GM12878 (cell line): ENCODE data around the gene CCDC3. TPM values are rescaled to one million over a fixed set of nuclear protein-coding genes. Genes with fewer than 3 reads are reported as not detected.

ENCODE experiments used
- ATAC-seq: fragments of 200-7000 bp; cut with Tn5 transposase; 3 replicates; pipeline ENCODE4 v1.9.1; 2020; ENCODE audit warnings: mild to moderate bottlenecking, moderate library complexity
- BruUV-seq: library from RNA; stranded (reverse); fragments of 400-500 nt; replicated peaks from 2 replicates; lab custom pipeline; 2021; lab: Mats Ljungman, UMichigan
- CTCF ChIA-PET: fragments of 300-600 bp; sonication (Branson Sonifier 250); formaldehyde crosslinking; extraction: SDS; loops from one replicate; lab custom pipeline; 2021; ENCODE audit warnings: inconsistent platforms; lab: Yijun Ruan, JAX
- POLR2A ChIA-PET: fragments of 350-600 bp; formaldehyde crosslinking; extraction: SDS; loops from one replicate; lab custom pipeline; 2021; ENCODE audit warnings: inconsistent platforms; lab: Charles Lee
- RAD21 ChIA-PET: fragments of 300-600 bp; sonication (Branson Sonifier 250); formaldehyde crosslinking; loops from one replicate; lab custom pipeline; 2023; ENCODE audit warnings: antibody characterized with exemption; ENCODE audit not compliant: unreplicated experiment; lab: Charles Lee
- SMC1A ChIA-PET: fragments of 300-600 bp; sonication (Branson Sonifier 250); formaldehyde crosslinking; loops from one replicate; lab custom pipeline; 2023; ENCODE audit not compliant: unreplicated experiment, uncharacterized antibody; lab: Charles Lee
- DNase-seq: peaks from one replicate; pipeline ENCODE4 v3.0.0-alpha.2; 2011; ENCODE audit warnings: low read depth, low spot score
- FAIRE-seq: peaks from 3 replicates; lab custom pipeline; 2011; peaks lifted over from hg19 to GRCh38; lab: Jason Lieb, UNC
- H2AFZ ChIP-seq: 2 replicates; pipeline ENCODE4 v1.6.0; 2011; ENCODE audit warnings: low read depth, low read length, control low read depth; ENCODE audit not compliant: control insufficient read depth
- H3K27ac ChIP-seq: 2 replicates; pipeline ENCODE4 v1.5.1; 2011; ENCODE audit warnings: control low read depth; ENCODE audit not compliant: control insufficient read depth, insufficient read depth
- H3K27me3 ChIP-seq, 2 experiments: replicated peaks in 1 of 2; 2 replicates each; pipeline versions ENCODE4 v1.6.0 to v1.6.1; 2011; ENCODE audit warnings: low read length in 1 of 2; ENCODE audit not compliant: control insufficient read depth in 2 of 2, insufficient read depth in 2 of 2
- H3K36me3 ChIP-seq, 2 experiments: 2 replicates each; pipeline ENCODE4 v1.5.1; 2011; ENCODE audit warnings: low read length in 1 of 2; ENCODE audit not compliant: control insufficient read depth in 2 of 2, insufficient read depth in 2 of 2
- H3K4me1 ChIP-seq: 2 replicates; pipeline ENCODE4 v1.6.1; 2011; ENCODE audit warnings: mild to moderate bottlenecking, low read length, moderate library complexity, mixed read lengths; ENCODE audit not compliant: control insufficient read depth, insufficient read depth
- H3K4me2 ChIP-seq: 2 replicates; pipeline ENCODE4 v1.6.0; 2011; ENCODE audit warnings: control low read depth; ENCODE audit not compliant: control insufficient read depth, insufficient read depth
- H3K4me3 ChIP-seq: fragments of 200-600 bp; sonication (generic); 2 replicates; pipeline ENCODE4 v1.5.1; 2016
- H3K79me2 ChIP-seq: 2 replicates; pipeline ENCODE4 v1.6.0; 2011; ENCODE audit warnings: low read length; ENCODE audit not compliant: control insufficient read depth, insufficient read depth
- H3K9ac ChIP-seq: 2 replicates; pipeline ENCODE4 v1.8.0; 2011; ENCODE audit warnings: low read length, control low read depth, mixed read lengths; ENCODE audit not compliant: control insufficient read depth, insufficient read depth
- H3K9me3 ChIP-seq: replicated peaks from 3 replicates; pipeline ENCODE4 v1.5.1; 2011; ENCODE audit warnings: mild to moderate bottlenecking, low read length; ENCODE audit not compliant: control insufficient read depth, insufficient read depth
- H4K20me1 ChIP-seq: 2 replicates; pipeline ENCODE4 v1.6.0; 2011; ENCODE audit not compliant: control insufficient read depth, insufficient read depth
- BCL3 ChIP-seq: IDR thresholded peaks from 2 replicates; pipeline ENCODE4 v1.6.1; 2011; ENCODE audit warnings: borderline replicate concordance, low read depth, mild to moderate bottlenecking, moderate library complexity, low read length; ENCODE audit not compliant: insufficient read depth, poor library complexity, severe bottlenecking
- BHLHE40 ChIP-seq, 2 experiments: fragments of 450-650 bp in 1 of 2; IDR thresholded peaks; 2 replicates each; pipeline ENCODE4 v1.6.1; 2011 to 2017; ENCODE audit warnings: low read depth in 2 of 2, borderline replicate concordance in 1 of 2, improper control_type of control experiment in 1 of 2, low read length in 1 of 2, mild to moderate bottlenecking in 1 of 2
- MYB ChIP-seq: fragments of 150-350 bp; IDR thresholded peaks from 2 replicates; pipeline ENCODE4 v1.6.1; 2014; ENCODE audit warnings: mild to moderate bottlenecking, low read depth, low read length, borderline replicate concordance
- RAD21 ChIP-seq: IDR thresholded peaks from 2 replicates; pipeline ENCODE4 v1.6.1; 2011; ENCODE audit warnings: mild to moderate bottlenecking, low read depth, low read length, moderate library complexity; ENCODE audit not compliant: insufficient read depth
- SMC3 ChIP-seq: IDR thresholded peaks from 2 replicates; pipeline ENCODE4 v1.6.1; 2011; ENCODE audit warnings: low read length, improper control_type of control experiment, borderline replicate concordance
- YY1 ChIP-seq: IDR thresholded peaks from 2 replicates; pipeline ENCODE4 v1.6.1; 2011; ENCODE audit warnings: low read depth, mild to moderate bottlenecking, low read length
- ZBED1 ChIP-seq: IDR thresholded peaks from 2 replicates; pipeline ENCODE4 v1.6.1; 2016; ENCODE audit warnings: borderline replicate concordance
- WGBS: methylation state at CpG from one replicate; pipeline ENCODE4 v1.1.6; 2016; ENCODE audit warnings: low lambda C conversion rate; ENCODE audit not compliant: insufficient replicate concordance, insufficient coverage; ENCODE audit errors: missing lambda C conversion rate; 5-methylcytosine and 5-hydroxymethylcytosine counted together
- in situ Hi-C: fragments of 300-500 bp; cut with MboI; formaldehyde crosslinking; loops from 9 replicates; pipeline ENCODE4 v1.14.3; 2018; ENCODE audit warnings: mixed read lengths
- intact Hi-C: fragments of 100-400 bp; cut with micrococcal nuclease; formaldehyde crosslinking; loops from one replicate; pipeline ENCODE4 v1.14.2; 2022; ENCODE audit not compliant: unreplicated experiment
- polyA plus RNA-seq, 11 experiments: library from polyadenylated mRNA; depleted of rRNA in 4 of 11; unstranded in 6 of 11; stranded (reverse) in 5 of 11; fragments of >200 nt; fragmentation: Nextera tagmentation in 4 of 11; fragmentation: Illumina TruSeq in 1 of 11; extraction: Ambion mirVana in 4 of 11; extraction: Trizol in 1 of 11; gene quantifications; 1 replicate in 1 of 11; 2 replicates in 10 of 11; pipeline versions ENCODE4 v1.2.1 to v1.2.3, GENCODE V29; 2011 to 2016; ENCODE audit warnings: inconsistent platforms in 2 of 11, missing spikeins in 2 of 11, low read depth in 1 of 11
- total RNA-seq, 4 experiments: library from RNA; depleted of rRNA in 3 of 4; stranded (reverse); fragments of >200 nt in 3 of 4; fragmentation: Illumina TruSeq in 1 of 4; extraction: Trizol in 1 of 4; gene quantifications; 2 replicates each; pipeline versions ENCODE4 v1.2.1 to v1.2.3, GENCODE V29; 2013 to 2021
- TF ChIP-seq, protein P1 (sequence below): fragments of 450-650 bp; IDR thresholded peaks from 2 replicates; pipeline ENCODE4 v1.6.1; 2017; ENCODE audit warnings: mild to moderate bottlenecking, low read depth, inconsistent platforms; ENCODE audit not compliant: poor library complexity, severe bottlenecking
- TF ChIP-seq, protein P2 (sequence below), 3 experiments: IDR thresholded peaks in 2 of 3; conservative IDR thresholded peaks in 1 of 3; 2 replicates each; pipeline ENCODE4 v1.5.1; 2011; ENCODE audit warnings: low read depth in 3 of 3, low read length in 3 of 3, mild to moderate bottlenecking in 3 of 3, control low read depth in 2 of 3, moderate library complexity in 2 of 3, inconsistent platforms in 1 of 3, mixed read lengths in 1 of 3; ENCODE audit not compliant: control insufficient read depth in 2 of 3, insufficient read depth in 1 of 3; ENCODE audit errors: extremely low read depth in 1 of 3

Gene CCDC3
- total and polyA plus RNA-seq, 10 of the 15 experiments (the other 5 are each of a cell fraction or from before 2014, with no cell fraction given): 0.08 TPM; not detected in 9

GRCh38 chr10:12902135-12902572 lies 99.4 kb downstream of the CCDC3 start:
- in situ Hi-C loops: loop anchor here (10.0 kb wide), 1 partner anchor 687 kb away; no protein-coding TSS in a partner anchor
- no peaks in the 10 kb centered on the region for H3K9me3 ChIP-seq
- H3K27ac ChIP-seq: no peak overlapping the region
- CTCF ChIA-PET: interaction anchor here (0.7 to 2.4 kb wide), 29 partner anchors 10 to 762 kb away, joined by 3 to 23 read pairs (median 4); no protein-coding TSS in a partner anchor
- no peak overlapping the region for H2AFZ ChIP-seq
- peak; percentile 54 for FAIRE-seq
- RAD21 ChIA-PET: interaction anchor here (1.2 to 1.4 kb wide), 4 partner anchors 120 to 772 kb away, joined by 3 to 12 read pairs (median 8); no protein-coding TSS in a partner anchor
- H4K20me1 ChIP-seq: no peaks in the 10 kb centered on the region
- H3K9ac ChIP-seq: no peak overlapping the region
- TF ChIP-seq YY1 (0 out of 2 replicates have a peak, but pooled peaks have one; percentile 29), BHLHE40 (IDR thresholded peaks at IDR 0.05; ENCODE audit: borderline replicate concordance in 1 of 2, low read depth in 2 of 2, low read length in 1 of 2) (0 out of 4 replicates have a peak, but pooled peaks of 1 of the 2 experiments have one; percentile 5), SMC3 (peak; percentile 73; the same call in 1 of the 2 replicates), ZBED1 (no peak), BCL3 (no peak), RAD21 (peak; percentile 83), MYB (no peak)
- TF ChIP-seq, protein P1, sequence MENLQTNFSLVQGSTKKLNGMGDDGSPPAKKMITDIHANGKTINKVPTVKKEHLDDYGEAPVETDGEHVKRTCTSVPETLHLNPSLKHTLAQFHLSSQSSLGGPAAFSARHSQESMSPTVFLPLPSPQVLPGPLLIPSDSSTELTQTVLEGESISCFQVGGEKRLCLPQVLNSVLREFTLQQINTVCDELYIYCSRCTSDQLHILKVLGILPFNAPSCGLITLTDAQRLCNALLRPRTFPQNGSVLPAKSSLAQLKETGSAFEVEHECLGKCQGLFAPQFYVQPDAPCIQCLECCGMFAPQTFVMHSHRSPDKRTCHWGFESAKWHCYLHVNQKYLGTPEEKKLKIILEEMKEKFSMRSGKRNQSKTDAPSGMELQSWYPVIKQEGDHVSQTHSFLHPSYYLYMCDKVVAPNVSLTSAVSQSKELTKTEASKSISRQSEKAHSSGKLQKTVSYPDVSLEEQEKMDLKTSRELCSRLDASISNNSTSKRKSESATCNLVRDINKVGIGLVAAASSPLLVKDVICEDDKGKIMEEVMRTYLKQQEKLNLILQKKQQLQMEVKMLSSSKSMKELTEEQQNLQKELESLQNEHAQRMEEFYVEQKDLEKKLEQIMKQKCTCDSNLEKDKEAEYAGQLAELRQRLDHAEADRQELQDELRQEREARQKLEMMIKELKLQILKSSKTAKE: no peak
- TF ChIP-seq, protein P2, sequence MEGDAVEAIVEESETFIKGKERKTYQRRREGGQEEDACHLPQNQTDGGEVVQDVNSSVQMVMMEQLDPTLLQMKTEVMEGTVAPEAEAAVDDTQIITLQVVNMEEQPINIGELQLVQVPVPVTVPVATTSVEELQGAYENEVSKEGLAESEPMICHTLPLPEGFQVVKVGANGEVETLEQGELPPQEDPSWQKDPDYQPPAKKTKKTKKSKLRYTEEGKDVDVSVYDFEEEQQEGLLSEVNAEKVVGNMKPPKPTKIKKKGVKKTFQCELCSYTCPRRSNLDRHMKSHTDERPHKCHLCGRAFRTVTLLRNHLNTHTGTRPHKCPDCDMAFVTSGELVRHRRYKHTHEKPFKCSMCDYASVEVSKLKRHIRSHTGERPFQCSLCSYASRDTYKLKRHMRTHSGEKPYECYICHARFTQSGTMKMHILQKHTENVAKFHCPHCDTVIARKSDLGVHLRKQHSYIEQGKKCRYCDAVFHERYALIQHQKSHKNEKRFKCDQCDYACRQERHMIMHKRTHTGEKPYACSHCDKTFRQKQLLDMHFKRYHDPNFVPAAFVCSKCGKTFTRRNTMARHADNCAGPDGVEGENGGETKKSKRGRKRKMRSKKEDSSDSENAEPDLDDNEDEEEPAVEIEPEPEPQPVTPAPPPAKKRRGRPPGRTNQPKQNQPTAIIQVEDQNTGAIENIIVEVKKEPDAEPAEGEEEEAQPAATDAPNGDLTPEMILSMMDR (IDR thresholded peaks at IDR 0.05 in 2 of 3, conservative IDR thresholded peaks at IDR 0.05 in 1 of 3; ENCODE audit: control insufficient read depth in 2 of 3, extremely low read depth in 1 of 3, insufficient read depth in 1 of 3, low read depth in 3 of 3, low read length in 3 of 3): peak; percentile 68 to 76 (median 72)
- TF ChIP-seq, all 136 proteins: peak for 5
- DNase-seq (peak; percentile 4), ATAC-seq (peak; percentile 76)
- ChIA-PET SMC1A (interaction anchor here (0.7 to 1.7 kb wide), 5 partner anchors 54 to 690 kb away, joined by 3 to 15 read pairs (median 3); no protein-coding TSS in a partner anchor), POLR2A (no interaction called here)
- WGBS: 0% methylated on average over 2 of the region's 2 CpGs
- Histone ChIP-seq H3K4me2 (no peak overlapping the region), H3K4me1 (no peaks in the 10 kb centered on the region), H3K79me2 (no peaks in the 10 kb centered on the region), H3K4me3 (no peak overlapping the region), H3K27me3 (0 out of 4 replicates have a peak, but pooled peaks cover 0 to 1% of the 10 kb centered on the region in 2 experiments), H3K36me3 (no peaks in the 10 kb centered on the region)
- intact Hi-C loops: loop anchor here (2.0 to 10.0 kb wide), 4 partner anchors 117 to 649 kb away; no protein-coding TSS in a partner anchor
- no TSS peak for BruUV-seq
